Nucleus accumbens (tissue), 56 donors: Measurements from ENCODE around the gene AADAC.
"Not testable (repeated sequence)": the region's sequence is repeated elsewhere in the genome, so short reads cannot be mapped to it uniquely, and the experiment has no call there.

ENCODE experiments used
- DNase-seq, 56 donors: peaks; one replicate each; lab custom pipeline; 2025; lab: John Stamatoyannopoulos, UW

Gene AADAC

GRCh38 chr3:151852074-151852811, 38.3 kb downstream of the AADAC start:
- DNase-seq, result no peak

DNA sequence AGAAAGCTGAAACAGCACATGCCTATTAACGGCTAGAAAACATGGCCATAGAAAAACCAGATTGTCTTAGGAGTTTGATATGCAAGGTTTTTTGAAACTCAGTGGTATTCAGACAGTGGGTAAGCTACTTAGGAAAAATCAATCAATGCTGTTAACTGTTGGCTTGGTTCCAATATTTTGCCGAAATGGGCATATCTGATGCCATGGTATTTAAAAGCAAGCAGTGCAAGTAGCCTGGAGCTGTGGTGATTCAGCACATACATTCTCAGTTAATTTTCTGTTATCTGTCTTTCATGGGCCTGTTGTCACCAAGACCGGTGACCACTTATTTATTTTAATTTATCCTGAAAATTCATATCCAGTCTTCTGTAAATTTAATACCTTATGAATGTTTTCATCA, 42.2 kb downstream of the AADAC start:
- no peak for DNase-seq

GRCh38 chr3:151856641-151857040, 42.7 kb downstream of the AADAC start:
- no peak for DNase-seq

- no peak for DNase-seq
Measured at GRCh38 chr3:151859233-151859673, 45.3 kb downstream of the AADAC start.

DNA sequence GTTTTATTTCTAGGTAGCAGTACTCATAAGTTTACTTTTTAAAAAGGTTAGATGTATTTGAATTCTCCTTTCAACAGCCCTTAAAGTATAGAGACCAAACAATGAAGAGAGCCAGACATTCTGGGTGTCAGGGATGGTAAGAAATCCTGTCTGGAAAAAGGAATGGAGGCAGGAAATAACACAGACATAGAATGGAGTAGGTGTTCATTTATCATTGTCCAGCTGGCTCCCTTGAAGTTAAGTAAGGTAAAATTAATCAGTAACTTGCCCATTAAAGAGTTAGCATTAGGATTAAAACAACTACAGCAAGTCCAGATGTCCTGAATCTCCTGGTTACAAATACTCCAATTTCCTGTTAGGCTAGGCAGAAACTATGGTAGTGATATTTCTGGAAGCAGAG, 46.0 kb downstream of the AADAC start:
- no peak for DNase-seq

- no peak for DNase-seq
Measured at GRCh38 chr3:151863611-151864010, 49.7 kb downstream of the AADAC start.

GRCh38 chr3:151864423-151865101, 50.6 kb downstream of the AADAC start:
- DNase-seq, result no peak

- DNase-seq, result no peak
Measured at GRCh38 chr3:151866711-151867410, 52.9 kb downstream of the AADAC start.

DNA sequence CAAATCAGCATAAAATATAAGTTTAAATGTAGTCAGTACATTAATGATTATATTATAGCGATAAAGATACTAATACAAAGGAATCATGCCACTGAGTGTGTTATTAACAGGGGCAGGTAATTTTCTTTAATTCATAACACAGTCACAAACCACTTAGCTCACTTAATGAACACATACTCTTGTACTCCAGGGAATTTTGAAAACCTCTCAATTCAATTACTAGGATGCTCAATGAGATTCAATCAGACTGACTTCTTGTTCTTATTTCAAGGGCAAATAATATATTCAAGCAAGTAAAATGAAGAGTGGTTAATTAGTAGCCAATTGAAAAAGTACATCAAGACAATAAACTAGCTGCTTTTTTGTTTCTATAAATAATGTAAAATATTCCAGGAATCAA, 53.8 kb downstream of the AADAC start:
- DNase-seq, result no peak

- DNase-seq, result no peak
Measured at GRCh38 chr3:151869181-151869580, 55.3 kb downstream of the AADAC start.

- peak in 2 of 56 donors; percentile 3 to 7 for DNase-seq
Measured at GRCh38 chr3:151871639-151872468, 57.9 kb downstream of the AADAC start.

GRCh38 chr3:151873398-151873797, 59.5 kb downstream of the AADAC start, which contains the start of gene SUCNR1:
SUCNR1 (plus strand) TSS chr3:151873643; CDS start chr3:151879893, 6,250 bp downstream.
- no peak for DNase-seq

DNA sequence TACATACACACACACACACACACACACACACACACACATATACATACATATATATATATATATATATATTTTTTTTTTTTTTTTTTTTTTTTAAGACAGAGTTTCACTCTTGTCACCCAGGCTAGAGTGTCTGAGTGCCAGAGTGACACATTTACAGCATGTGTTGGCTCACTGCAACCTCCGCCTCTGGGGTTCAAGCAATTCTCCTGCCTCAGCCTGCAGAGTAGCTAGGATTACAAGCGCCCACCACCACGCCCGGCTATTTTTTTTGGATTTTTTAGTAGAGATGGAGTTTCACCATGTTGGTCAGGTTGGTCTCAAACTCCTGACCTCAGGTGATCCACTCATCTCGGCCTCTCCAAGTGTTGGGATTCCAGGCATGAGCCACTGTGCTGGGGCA, 60.2 kb downstream of the AADAC start:
- DNase-seq, result not testable (repeated sequence)

DNA sequence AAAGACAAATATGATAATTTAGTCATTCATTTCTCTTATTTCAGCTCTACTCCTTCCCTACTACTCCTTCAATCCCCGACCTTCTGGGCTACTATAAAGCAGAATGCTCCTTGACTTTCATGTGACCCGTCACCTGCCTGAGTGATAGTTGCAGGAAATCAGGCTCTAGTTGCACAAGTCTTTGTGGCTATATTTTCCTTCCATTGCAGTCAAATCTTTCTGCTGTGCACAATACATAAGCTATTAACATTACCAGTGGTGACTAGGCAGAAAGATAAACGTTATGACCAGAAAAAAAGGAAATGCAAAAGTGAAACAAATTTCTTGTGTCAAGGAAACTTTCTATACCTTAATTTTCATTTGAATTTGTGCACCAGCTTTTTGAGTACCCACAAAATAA, 61.8 kb downstream of the AADAC start:
- no peak for DNase-seq

DNA sequence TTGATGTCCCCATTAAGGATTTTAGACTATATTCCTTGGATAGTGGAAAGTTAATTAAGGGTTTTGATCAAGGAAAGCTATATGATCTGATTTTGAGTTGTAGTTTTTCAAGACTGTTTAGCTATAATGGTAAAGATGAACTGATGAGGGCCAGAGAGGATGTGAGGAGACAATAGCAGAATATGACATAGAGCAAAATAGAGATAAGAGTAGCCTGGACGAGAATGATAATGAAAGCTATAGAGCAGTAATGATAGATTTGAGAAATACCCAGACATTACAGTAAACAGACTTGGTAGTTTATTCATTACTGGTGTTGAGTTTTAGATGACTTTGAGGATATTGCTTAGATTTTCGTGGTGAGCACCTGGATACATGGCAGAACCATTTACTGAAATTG, 63.4 kb downstream of the AADAC start:
- DNase-seq, result no peak
